GM18526 (cell line): Measurements from ENCODE around the gene CDKL2.

Source experiments
- POLR2A ChIP-seq: IDR thresholded peaks from 3 replicates; pipeline ENCODE4 v1.6.1; 2011; ENCODE audit not compliant: insufficient read length; ENCODE audit errors: extremely low read depth

The CDKL2 gene

DNA sequence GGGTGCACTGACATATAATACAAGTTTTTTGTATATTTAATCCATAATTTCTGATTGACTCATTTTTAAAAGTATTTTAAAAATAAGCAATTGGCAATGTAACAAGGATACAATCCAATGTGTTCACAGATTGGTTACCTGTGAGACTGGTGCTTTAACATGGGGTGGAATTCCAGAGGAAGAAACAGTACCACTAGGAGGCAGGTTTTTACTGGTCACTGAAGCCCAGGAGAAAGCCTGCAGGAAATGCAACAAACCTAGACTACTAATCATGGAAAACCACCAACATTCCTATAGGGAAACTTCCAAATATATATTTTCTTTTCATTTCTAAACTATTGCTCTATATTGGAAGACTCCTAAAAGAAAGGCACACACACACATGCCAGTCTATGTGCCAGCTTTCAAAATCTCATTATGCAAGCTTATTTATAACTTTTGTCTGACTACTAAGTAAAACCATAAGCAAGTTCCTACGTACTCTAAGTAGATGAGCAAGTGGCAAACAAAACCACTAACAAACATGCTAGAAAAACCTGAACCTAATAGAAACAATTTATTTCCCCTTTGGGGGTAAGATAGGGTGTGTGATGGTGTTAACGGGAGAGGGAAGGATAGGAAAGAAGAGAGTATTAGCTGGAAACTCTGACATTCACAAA, 23.6 kb upstream of the CDKL2 start:
- TF ChIP-seq POLR2A: no peak

DNA sequence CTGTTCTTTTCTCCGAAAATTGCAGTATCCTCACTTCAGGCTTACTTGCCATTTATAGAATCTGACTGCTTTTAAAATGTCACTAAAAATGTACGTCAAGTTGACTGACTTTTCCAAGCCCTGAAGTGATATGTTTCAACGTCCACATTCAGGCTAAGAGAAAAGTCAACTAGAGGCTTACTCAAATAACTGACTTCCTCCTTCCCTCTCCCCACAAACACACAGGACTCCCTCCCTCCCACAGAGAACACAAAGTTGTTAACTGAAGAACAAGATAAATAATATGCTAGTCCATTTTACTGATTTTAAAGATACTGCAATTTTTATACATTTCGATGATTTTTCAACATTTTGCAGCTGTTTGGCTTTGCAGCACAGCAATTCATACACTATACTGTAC, 13.8 kb upstream of the CDKL2 start:
- TF ChIP-seq POLR2A: no peak

DNA sequence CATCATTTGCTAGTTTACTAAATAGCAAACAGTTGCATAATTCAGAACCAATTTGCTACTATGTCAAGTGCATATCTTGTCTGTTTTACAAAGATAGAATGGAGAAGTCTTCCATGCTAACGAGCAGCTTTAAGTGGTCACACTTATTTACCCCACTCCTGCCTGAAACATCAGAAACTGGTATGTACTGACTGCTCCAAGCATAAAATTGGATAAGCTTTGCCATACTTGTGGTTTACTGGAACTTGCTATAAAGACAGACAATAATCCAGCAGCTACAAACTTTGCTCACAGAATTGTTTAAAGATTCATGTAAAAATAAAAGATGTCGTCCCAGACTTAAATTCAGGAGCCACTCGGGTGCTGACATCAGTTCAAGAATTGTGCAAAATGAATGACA, 13.3 kb upstream of the CDKL2 start:
- no peak for TF ChIP-seq POLR2A

DNA sequence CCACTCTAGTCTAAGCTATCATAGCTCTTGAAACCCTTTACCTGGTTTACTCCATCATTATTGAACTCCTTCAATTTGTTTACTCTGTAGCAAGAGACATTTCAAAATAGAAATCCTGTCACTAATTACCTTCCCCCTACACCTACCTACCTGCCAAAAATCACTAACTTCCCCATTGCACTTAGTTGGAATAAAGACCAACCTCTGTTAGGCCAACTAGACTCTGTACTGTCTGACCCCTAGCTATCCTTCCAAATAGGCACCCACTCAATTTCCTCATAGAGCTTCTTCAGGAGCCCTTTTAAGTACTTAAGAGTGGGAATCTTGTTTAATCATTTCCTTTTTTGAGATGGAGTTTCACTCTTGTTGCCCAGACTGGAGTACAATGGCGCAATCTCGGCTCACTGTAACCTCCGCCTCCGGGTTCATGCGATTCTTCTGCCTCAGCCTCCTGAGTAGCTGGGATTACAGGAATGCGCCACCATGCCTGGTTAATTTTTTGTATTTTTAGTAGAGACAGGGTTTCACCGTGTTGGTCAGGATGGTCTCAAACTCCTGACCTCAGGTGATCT, 8.9 kb upstream of the CDKL2 start:
- no peak for TF ChIP-seq POLR2A

DNA sequence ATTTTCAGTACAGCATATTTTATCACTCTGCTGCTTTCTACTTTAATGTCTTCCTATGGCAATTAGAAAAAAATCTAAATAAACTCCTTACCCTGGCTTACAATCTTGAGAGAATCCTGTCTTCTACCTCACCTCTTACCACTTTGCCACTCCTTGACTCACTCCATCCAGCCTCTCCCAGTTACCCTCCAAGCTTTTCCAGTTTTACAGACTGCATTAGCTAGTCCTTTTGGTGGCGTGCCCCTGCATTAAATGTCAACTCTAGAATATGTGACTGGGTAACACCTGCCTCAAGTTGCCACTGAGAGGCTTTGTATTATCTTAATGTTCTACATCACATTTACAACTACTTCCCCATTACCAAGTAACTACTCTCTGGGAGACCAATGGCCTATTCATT, 7.5 kb upstream of the CDKL2 start:
- no peak for TF ChIP-seq POLR2A

DNA sequence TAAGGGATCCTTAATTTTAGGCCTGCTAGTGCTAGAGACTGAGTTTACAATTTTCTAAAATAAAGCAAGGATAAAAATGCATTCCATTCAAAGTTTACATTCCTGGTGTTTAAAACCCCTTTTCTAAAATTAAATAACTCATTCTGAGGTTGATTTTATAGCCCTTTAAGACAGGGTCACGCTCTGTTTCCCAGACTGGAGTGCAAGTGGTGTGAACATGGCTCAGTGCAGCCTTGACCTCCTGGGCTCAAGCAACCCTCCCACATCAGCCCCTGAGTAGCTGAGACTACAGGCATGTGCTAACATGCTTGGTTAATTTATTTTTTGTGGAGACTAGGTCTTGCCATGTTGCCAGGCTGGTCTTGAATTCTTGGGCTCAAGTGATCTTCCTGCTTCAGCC, 6.8 kb upstream of the CDKL2 start:
- no peak for TF ChIP-seq POLR2A

DNA sequence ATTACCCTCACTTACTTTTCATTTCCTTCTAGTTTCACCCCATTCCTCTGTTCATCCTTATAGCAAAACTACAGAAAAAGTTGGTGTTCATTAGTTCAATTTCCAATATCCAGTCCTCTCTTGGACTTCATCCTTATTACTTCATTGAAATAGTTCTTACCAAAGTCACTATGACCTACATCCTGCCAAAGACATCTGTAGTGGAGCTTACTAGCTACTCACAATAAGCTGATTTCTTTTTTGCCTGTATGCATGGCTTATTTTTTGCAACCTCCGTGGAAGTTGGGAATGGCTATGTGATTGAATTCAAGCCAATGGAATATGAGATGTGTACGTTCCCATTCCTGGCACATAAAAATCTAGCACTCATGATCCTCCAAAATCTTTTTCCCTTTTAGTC, 4.6 kb upstream of the CDKL2 start:
- TF ChIP-seq POLR2A: no peak

DNA sequence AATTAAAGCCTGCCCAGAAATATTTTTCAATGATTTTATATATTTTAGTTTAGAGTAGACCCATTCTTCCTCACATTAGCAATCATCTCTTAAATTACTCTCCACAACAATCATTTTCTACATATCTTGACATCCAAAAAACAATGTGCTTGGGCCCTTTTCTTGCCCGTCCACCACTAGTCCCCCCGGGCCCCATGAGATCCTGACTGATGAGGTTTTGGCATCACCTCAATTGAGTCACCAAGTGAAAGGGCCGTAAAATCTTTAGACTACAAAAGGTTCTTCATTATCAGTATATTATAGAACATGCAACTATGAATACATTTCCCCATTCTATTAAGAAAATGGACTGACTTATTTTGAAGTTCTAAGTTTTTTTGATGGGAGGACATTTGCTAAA, 4.0 kb upstream of the CDKL2 start:
- no peak for TF ChIP-seq POLR2A

DNA sequence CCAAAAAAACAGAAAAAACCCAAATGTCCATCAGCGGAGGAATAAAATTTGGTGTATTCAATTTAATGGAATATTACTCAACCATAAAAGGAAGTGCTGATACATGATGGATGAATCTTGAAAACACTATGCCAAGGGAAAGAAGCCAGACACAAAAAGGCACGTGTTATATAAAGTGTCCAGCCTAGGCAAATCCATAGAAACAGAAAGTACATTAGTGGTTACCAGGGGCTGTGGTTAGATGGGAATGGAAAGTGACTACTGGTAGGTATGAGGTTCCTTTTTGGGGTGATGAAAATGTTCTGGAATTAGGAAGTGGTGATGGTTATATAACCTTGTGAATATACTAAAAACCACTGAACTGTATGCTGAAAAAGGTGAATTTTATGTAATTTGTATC, 3.5 kb upstream of the CDKL2 start:
- no peak for TF ChIP-seq POLR2A

DNA sequence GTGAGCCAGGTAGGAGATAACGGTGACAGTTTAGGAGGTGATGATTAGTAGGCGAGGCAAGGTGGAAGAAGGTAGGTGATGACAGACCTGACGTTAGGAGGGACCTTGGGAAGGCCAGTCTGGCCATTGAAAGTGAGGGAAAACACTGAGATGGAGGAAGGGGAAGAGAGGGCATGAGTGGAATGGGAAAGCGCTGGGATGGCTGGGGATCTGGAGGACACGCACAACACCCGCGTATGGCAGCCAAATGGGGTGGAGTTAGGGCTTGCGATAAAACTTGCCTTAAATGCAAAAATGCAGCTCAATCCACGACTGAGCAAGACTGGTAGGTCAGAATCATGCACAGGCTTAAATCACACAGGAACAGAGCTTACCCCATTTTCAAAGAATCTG, 605 bp upstream of the CDKL2 start:
- TF ChIP-seq POLR2A: no peak

DNA sequence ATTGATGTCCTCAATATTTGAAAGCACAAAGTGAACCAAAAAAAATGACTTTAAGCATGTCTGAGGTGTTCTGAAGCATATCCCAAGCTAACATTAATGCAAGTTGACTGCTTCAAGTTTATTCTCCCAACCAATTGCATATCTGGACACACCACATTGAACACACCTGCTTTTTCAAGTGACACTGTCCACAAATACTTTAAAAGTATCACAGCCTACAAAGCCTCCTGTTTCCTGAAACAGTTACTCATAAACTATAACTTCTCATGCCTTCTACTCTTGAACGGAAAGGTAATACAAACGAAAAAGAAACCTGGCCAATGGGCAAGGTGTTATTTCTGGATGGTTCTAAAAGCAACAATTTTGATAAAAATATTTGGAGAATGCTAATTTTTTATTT, 1.1 kb downstream of the CDKL2 start:
- no peak for TF ChIP-seq POLR2A

DNA sequence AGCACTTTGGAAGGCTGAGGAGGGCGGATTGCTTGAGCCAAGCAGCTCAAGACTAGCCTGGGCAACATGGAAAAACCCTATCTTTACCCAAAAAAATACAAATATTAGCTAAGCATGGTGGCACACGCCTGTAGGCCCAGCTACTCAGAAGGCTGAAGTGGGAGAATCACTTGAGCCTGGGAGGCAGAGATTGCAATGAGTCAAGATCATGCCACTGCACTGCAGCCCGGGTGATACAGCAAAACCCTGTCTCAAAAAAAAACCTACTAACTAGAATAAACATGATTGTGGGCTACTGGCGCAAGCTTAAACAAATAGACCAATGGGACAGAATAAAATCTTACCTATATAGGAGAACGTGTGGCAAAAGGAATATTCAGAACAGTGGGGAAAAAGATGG, 7.3 kb downstream of the CDKL2 start:
- no peak for TF ChIP-seq POLR2A

DNA sequence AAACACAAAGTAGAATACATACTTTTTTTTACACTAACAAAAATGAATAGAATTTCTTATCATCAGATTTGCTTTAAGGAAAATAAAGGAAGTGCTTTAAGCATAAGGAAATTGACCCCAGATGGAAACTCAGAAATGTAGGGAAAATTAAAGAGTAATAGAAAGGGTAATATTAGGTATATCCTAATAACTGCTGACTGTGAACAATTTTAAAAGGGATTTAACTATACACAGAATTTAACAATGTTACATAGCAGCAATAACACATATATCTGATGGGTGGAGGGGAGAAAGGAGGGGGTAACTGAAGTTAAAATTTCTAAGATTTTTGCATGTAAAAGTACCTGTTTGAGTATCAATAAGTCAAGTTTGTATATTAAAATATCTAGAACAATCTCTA, 8.6 kb downstream of the CDKL2 start:
- TF ChIP-seq POLR2A: no peak

DNA sequence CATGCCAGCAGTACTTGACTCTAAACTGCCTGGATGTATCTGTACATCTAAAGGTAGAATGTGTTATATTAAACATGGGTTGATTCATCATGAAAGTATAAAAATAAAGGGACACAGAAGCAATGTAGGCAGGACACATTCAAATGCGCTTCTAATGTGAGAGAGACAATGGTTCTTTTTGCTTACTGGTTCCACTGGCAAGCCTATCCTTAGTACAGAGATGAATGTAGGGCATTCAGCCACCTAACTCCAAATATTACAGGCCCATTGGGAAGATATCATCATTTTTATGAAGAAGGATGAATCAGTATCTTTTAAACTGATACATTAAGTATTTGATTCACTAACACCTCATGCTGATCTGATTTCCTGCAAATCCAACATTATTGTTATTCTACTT, 18.0 kb downstream of the CDKL2 start:
- no peak for TF ChIP-seq POLR2A

DNA sequence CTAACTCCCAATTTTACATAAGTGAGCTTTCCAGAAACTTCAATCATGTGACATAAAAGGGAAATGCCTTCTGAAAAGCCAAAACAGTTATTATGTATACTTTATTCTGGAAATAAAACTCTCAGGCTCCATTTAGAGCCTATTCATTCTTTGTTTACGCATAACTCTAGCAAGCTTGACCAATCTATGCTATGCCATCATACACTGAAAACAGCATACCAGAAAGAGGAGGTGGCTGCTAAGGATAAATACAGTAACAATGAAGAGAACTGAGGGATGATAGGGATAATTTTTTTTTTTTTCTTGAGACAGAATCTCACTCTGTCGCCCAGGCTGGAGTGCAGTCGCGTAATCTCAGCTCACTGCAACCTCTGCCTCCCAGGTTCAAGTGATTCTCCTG, 24.4 kb downstream of the CDKL2 start:
- no peak for TF ChIP-seq POLR2A

DNA sequence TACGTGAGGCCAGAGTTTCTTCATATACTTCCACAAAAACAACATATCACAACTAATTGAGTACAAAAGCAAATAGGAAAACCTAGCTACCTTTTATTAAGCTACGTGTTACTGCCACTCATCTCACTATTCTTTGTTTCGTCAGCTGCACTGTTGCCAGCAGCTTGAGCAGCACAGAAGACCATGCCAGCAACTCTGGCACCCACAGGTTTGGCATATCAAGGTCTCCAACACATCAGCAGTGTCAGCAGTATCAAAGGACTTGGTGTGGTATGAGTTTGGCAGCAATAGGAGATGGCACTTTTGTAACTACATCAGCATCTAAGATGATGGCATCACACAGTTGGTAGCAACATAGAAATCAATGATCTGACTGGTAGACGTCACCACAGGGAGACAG, 30.7 kb downstream of the CDKL2 start:
- TF ChIP-seq POLR2A: no peak

DNA sequence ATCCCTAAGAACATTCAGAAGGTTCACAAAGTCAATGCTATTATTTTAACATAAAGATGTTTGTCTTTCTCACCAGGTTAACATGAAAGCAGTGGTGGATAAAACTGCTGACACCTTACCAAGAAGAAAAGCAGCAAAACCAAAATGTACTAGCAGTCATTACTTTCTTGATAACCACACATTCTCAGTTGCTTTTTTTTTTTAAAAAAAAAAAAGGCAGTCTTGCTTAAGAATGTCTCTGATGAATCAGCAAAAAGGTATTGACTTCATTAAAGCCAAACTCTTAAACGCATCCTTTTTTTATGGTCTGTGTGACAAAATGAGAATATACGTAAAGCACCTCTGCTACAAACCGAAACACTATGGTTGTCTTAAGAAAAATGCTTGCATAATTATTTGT, 31.9 kb downstream of the CDKL2 start:
- no peak for TF ChIP-seq POLR2A

DNA sequence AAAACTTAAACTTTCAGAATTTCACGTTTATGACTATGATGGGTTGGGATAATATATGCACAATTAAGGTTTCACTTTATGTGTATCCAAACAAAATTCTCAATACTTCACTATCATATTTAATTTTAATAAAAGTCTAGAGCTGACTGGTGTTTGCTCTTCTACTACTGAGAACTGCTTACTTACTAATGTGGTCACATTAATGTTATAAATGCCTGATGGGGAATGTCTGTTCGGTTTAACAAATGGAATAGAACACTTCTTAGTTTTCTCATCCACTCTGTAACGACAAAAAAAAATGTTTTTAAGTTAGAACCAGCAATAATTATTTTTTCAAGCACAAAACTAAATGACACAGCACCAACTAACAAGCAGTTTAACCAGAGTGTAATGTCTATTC, 34.3 kb downstream of the CDKL2 start:
- no peak for TF ChIP-seq POLR2A

DNA sequence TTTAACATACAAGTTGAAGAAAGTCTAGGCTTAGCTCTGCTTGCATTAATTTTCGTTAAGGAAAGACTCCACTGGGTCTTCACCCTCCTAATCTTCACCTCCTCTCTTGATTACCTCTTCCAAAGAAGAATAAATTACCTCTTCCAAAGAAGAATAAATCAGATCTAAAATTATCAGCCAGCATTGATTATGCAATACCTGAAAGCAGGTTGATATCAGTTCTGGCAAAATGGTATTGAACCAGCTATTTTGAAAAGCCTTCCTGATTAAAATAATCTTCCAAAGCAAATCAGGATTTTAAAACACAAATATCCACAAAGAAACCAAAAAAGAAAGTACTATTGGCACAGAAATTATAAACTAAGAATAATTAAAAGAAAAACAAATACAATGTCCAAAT, 36.9 kb downstream of the CDKL2 start:
- TF ChIP-seq POLR2A: no peak
